Measurements from ENCODE around the gene CAPN13. TPM values are rescaled to one million over a fixed set of nuclear protein-coding genes. Genes with fewer than 3 reads are reported as not detected.

The CAPN13 gene
- total RNA-seq, 2 experiments from 2014 or later, result not detected

- intact Hi-C loops (cut with micrococcal nuclease), result no loop called here
- Mint-ChIP-seq H3K4me1 (ENCODE audit: low read depth) (no peaks in the 10 kb centered on the region), H3K9me3 (no peaks in the 10 kb centered on the region), H3K4me3 (no peak overlapping the region), H3K36me3 (no peaks in the 10 kb centered on the region), H3K27me3 (peaks cover 9% of the 10 kb centered on the region), H3K27ac (no peak overlapping the region)
- ChIA-PET CTCF (interaction anchor here (1.6 kb wide), 1 partner anchor 70 kb away, joined by 4 read pairs; no protein-coding TSS in a partner anchor), POLR2A (no interaction called here)
- DNase-seq, result no peak
Measured at GRCh38 chr2:30781451-30781850, 25.8 kb downstream of the CAPN13 start.

- no peak for DNase-seq
- Mint-ChIP-seq H3K27ac (no peak overlapping the region), H3K4me1 (ENCODE audit: low read depth) (peaks cover under 1% of the 10 kb centered on the region), H3K27me3 (peaks cover 8% of the 10 kb centered on the region), H3K9me3 (no peaks in the 10 kb centered on the region), H3K4me3 (no peak overlapping the region), H3K36me3 (no peaks in the 10 kb centered on the region)
- intact Hi-C loops (cut with micrococcal nuclease), result no loop called here
- POLR2A ChIA-PET, result no interaction called here
- CTCF ChIA-PET, result interaction anchor here (1.6 kb wide), 1 partner anchor 69 kb away, joined by 4 read pairs; no protein-coding TSS in a partner anchor
Measured at GRCh38 chr2:30780776-30781330, 26.4 kb downstream of the CAPN13 start.

GRCh38 chr2:30778611-30779010, 28.6 kb downstream of the CAPN13 start:
- POLR2A ChIA-PET, result no interaction called here
- no peak overlapping the region for H3K27ac Mint-ChIP-seq
- no peak for DNase-seq
- H3K4me3 Mint-ChIP-seq, result no peak overlapping the region
- H3K4me1 Mint-ChIP-seq (ENCODE audit: low read depth), result peaks cover 3% of the 10 kb centered on the region
- peaks cover 5% of the 10 kb centered on the region for H3K27me3 Mint-ChIP-seq
- intact Hi-C loops (cut with micrococcal nuclease), result no loop called here
- no peaks in the 10 kb centered on the region for H3K36me3 Mint-ChIP-seq
- CTCF ChIA-PET, result interaction anchor here (1.4 kb wide), 1 partner anchor 391 kb away, joined by 3 read pairs; no protein-coding TSS in a partner anchor
- H3K9me3 Mint-ChIP-seq, result no peaks in the 10 kb centered on the region

- ChIA-PET POLR2A (no interaction called here), CTCF (interaction anchor here (1.4 kb wide), 1 partner anchor 392 kb away, joined by 3 read pairs; no protein-coding TSS in a partner anchor)
- H3K27me3 Mint-ChIP-seq, result peaks cover 5% of the 10 kb centered on the region
- H3K4me1 Mint-ChIP-seq (ENCODE audit: low read depth), result peaks cover 3% of the 10 kb centered on the region
- no peak overlapping the region for H3K27ac Mint-ChIP-seq
- no peak overlapping the region for H3K4me3 Mint-ChIP-seq
- intact Hi-C loops (cut with micrococcal nuclease), result no loop called here
- no peak for DNase-seq
- H3K9me3 Mint-ChIP-seq, result no peaks in the 10 kb centered on the region
- H3K36me3 Mint-ChIP-seq, result no peaks in the 10 kb centered on the region
Measured at GRCh38 chr2:30777661-30778505, 29.4 kb downstream of the CAPN13 start.

GRCh38 chr2:30776831-30777635, 30.2 kb downstream of the CAPN13 start:
- Mint-ChIP-seq H3K27me3 (peaks cover 6% of the 10 kb centered on the region), H3K4me1 (ENCODE audit: low read depth) (peaks cover 3% of the 10 kb centered on the region), H3K36me3 (no peaks in the 10 kb centered on the region), H3K27ac (no peak overlapping the region), H3K4me3 (no peak overlapping the region), H3K9me3 (no peaks in the 10 kb centered on the region)
- intact Hi-C loops (cut with micrococcal nuclease), result no loop called here
- no peak for DNase-seq
- ChIA-PET POLR2A (no interaction called here), CTCF (interaction anchor here (1.4 to 1.6 kb wide), 2 partner anchors 66 to 393 kb away, joined by 3 to 5 read pairs; no protein-coding TSS in a partner anchor)

- peaks cover 3% of the 10 kb centered on the region for H3K4me1 Mint-ChIP-seq (ENCODE audit: low read depth)
- intact Hi-C loops (cut with micrococcal nuclease), result no loop called here
- H3K9me3 Mint-ChIP-seq, result no peaks in the 10 kb centered on the region
- ChIA-PET CTCF (interaction anchor here (1.6 kb wide), 1 partner anchor 64 kb away, joined by 5 read pairs; no protein-coding TSS in a partner anchor), POLR2A (no interaction called here)
- DNase-seq, result no peak
- no peaks in the 10 kb centered on the region for H3K36me3 Mint-ChIP-seq
- no peak overlapping the region for H3K4me3 Mint-ChIP-seq
- H3K27me3 Mint-ChIP-seq, result peaks cover 6% of the 10 kb centered on the region
- H3K27ac Mint-ChIP-seq, result no peak overlapping the region
Measured at GRCh38 chr2:30775833-30776232, 31.4 kb downstream of the CAPN13 start.

- Mint-ChIP-seq H3K4me1 (ENCODE audit: low read depth) (peaks cover 3% of the 10 kb centered on the region), H3K9me3 (no peaks in the 10 kb centered on the region), H3K27ac (no peak overlapping the region), H3K4me3 (no peak overlapping the region), H3K27me3 (peaks cover 18% of the 10 kb centered on the region), H3K36me3 (no peaks in the 10 kb centered on the region)
- POLR2A ChIA-PET, result no interaction called here
- intact Hi-C loops (cut with micrococcal nuclease), result no loop called here
- CTCF ChIA-PET, result no interaction called here
- no peak for DNase-seq
Measured at GRCh38 chr2:30772021-30772705, 35.1 kb downstream of the CAPN13 start.

- Mint-ChIP-seq H3K4me3 (no peak overlapping the region), H3K4me1 (ENCODE audit: low read depth) (peaks cover 3% of the 10 kb centered on the region), H3K36me3 (no peaks in the 10 kb centered on the region), H3K9me3 (no peaks in the 10 kb centered on the region), H3K27me3 (peaks cover 20% of the 10 kb centered on the region), H3K27ac (no peak overlapping the region)
- ChIA-PET POLR2A (no interaction called here), CTCF (interaction anchor here (1.9 kb wide), 1 partner anchor 60 kb away, joined by 6 read pairs; no protein-coding TSS in a partner anchor)
- no peak for DNase-seq
- intact Hi-C loops (cut with micrococcal nuclease), result no loop called here
Measured at GRCh38 chr2:30770816-30771576, 36.2 kb downstream of the CAPN13 start.

- POLR2A ChIA-PET, result no interaction called here
- H3K4me1 Mint-ChIP-seq (ENCODE audit: low read depth), result no peaks in the 10 kb centered on the region
- H3K4me3 Mint-ChIP-seq, result no peak overlapping the region
- H3K36me3 Mint-ChIP-seq, result no peaks in the 10 kb centered on the region
- no peak for DNase-seq
- H3K27me3 Mint-ChIP-seq, result peaks cover 19% of the 10 kb centered on the region
- intact Hi-C loops (cut with micrococcal nuclease), result no loop called here
- CTCF ChIA-PET, result interaction anchor here (1.9 kb wide), 1 partner anchor 58 kb away, joined by 6 read pairs; no protein-coding TSS in a partner anchor
- H3K9me3 Mint-ChIP-seq, result no peaks in the 10 kb centered on the region
- no peak overlapping the region for H3K27ac Mint-ChIP-seq
Measured at GRCh38 chr2:30769891-30770462, 37.3 kb downstream of the CAPN13 start.

- Mint-ChIP-seq H3K9me3 (no peaks in the 10 kb centered on the region), H3K4me3 (no peak overlapping the region), H3K27me3 (peaks cover 19% of the 10 kb centered on the region), H3K4me1 (ENCODE audit: low read depth) (no peaks in the 10 kb centered on the region), H3K36me3 (no peaks in the 10 kb centered on the region), H3K27ac (no peak overlapping the region)
- no peak for DNase-seq
- intact Hi-C loops (cut with micrococcal nuclease), result no loop called here
- ChIA-PET POLR2A (no interaction called here), CTCF (no interaction called here)
Measured at GRCh38 chr2:30769481-30769780, 37.8 kb downstream of the CAPN13 start.

GRCh38 chr2:30768708-30769480, 38.4 kb downstream of the CAPN13 start:
- no peak overlapping the region for H3K27ac Mint-ChIP-seq
- POLR2A ChIA-PET, result no interaction called here
- no peaks in the 10 kb centered on the region for H3K4me1 Mint-ChIP-seq (ENCODE audit: low read depth)
- H3K27me3 Mint-ChIP-seq, result peaks cover 17% of the 10 kb centered on the region
- no peaks in the 10 kb centered on the region for H3K9me3 Mint-ChIP-seq
- no peak overlapping the region for H3K4me3 Mint-ChIP-seq
- intact Hi-C loops (cut with micrococcal nuclease), result no loop called here
- no peak for DNase-seq
- H3K36me3 Mint-ChIP-seq, result no peaks in the 10 kb centered on the region
- CTCF ChIA-PET, result no interaction called here

Data from activated CD4-positive, alpha-beta memory T cell treated with anti-CD3 and anti-CD28 coated beads for 36 hours (primary cell).